Neuronal stem cell (in vitro differentiated cells): ENCODE measurements around the gene EPS8L3.

Experiments used
- DNase-seq: peaks from one replicate; pipeline ENCODE4 v3.0.0-alpha.2; 2013; ENCODE audit warnings: low spot score
- H2AFZ ChIP-seq: one replicate; pipeline ENCODE4 v1.6.1; 2013; ENCODE audit warnings: mild to moderate bottlenecking, low read length, inconsistent platforms
- H2AK5ac ChIP-seq: 2 replicates; pipeline ENCODE4 v1.6.1; 2013; ENCODE audit warnings: low read depth, mild to moderate bottlenecking, inconsistent platforms, low read length, moderate library complexity, mixed read lengths
- H2BK120ac ChIP-seq: 2 replicates; pipeline ENCODE4 v1.6.1; 2013; ENCODE audit warnings: low read depth, mild to moderate bottlenecking, inconsistent platforms, low read length, moderate library complexity, mixed read lengths
- H2BK12ac ChIP-seq: one replicate; pipeline ENCODE4 v1.6.1; 2013; ENCODE audit warnings: low read length, inconsistent platforms
- H2BK15ac ChIP-seq: 2 replicates; pipeline ENCODE4 v1.6.1; 2013; ENCODE audit warnings: mild to moderate bottlenecking, low read length, inconsistent platforms, mixed read lengths
- H2BK5ac ChIP-seq: one replicate; pipeline ENCODE4 v1.6.1; 2013; ENCODE audit warnings: inconsistent platforms, mild to moderate bottlenecking, low read length, moderate library complexity
- H3K14ac ChIP-seq: one replicate; pipeline ENCODE4 v1.6.1; 2013; ENCODE audit warnings: low read length, inconsistent platforms
- H3K18ac ChIP-seq: 2 replicates; pipeline ENCODE4 v1.6.1; 2013; ENCODE audit warnings: low read length, inconsistent platforms
- H3K23ac ChIP-seq: 2 replicates; pipeline ENCODE4 v1.6.1; 2013; ENCODE audit warnings: low read depth, mild to moderate bottlenecking, mixed read lengths, low read length, inconsistent platforms; ENCODE audit not compliant: poor library complexity
- H3K27ac ChIP-seq: replicated peaks from 3 replicates; pipeline ENCODE4 v1.5.1; 2013; ENCODE audit warnings: low read length, inconsistent platforms
- H3K27me3 ChIP-seq, 3 experiments: 2 replicates each; pipeline ENCODE4 v1.6.1; 2013; ENCODE audit warnings: low read length in 3 of 3, mild to moderate bottlenecking in 2 of 3, inconsistent platforms in 1 of 3, low read depth in 1 of 3, mixed read lengths in 1 of 3, moderate library complexity in 1 of 3; ENCODE audit not compliant: control insufficient read depth in 3 of 3, insufficient read depth in 3 of 3
- H3K36me3 ChIP-seq, 2 donors: replicated peaks in 1 of 2; 2 replicates each; pipeline ENCODE4 v1.6.1; 2013; ENCODE audit warnings: low read length in 2 of 2; ENCODE audit not compliant: control insufficient read depth in 2 of 2, insufficient read depth in 2 of 2
- H3K4ac ChIP-seq: 2 replicates; pipeline ENCODE4 v1.6.1; 2013; ENCODE audit warnings: inconsistent platforms, mild to moderate bottlenecking, low read length, moderate library complexity
- H3K4me1 ChIP-seq, 2 donors: 1 replicate in 1 of 2; 2 replicates in 1 of 2; pipeline ENCODE4 v1.6.1; 2013; ENCODE audit warnings: low read length in 2 of 2, low read depth in 1 of 2; ENCODE audit not compliant: control insufficient read depth in 2 of 2, insufficient read depth in 1 of 2
- H3K4me2 ChIP-seq: one replicate; pipeline ENCODE4 v1.6.1; 2013; ENCODE audit warnings: mild to moderate bottlenecking, low read length, inconsistent platforms; ENCODE audit not compliant: insufficient read depth, poor library complexity, severe bottlenecking
- H3K4me3 ChIP-seq, 2 donors: 2 replicates each; pipeline ENCODE4 v1.5.1; 2013; ENCODE audit warnings: low read length in 2 of 2, mild to moderate bottlenecking in 2 of 2, inconsistent platforms in 1 of 2, moderate library complexity in 1 of 2
- H3K79me1 ChIP-seq: one replicate; pipeline ENCODE4 v1.6.1; 2013; ENCODE audit warnings: low read depth, mild to moderate bottlenecking, inconsistent platforms, low read length, moderate library complexity
- H3K9ac ChIP-seq: one replicate; pipeline ENCODE4 v1.6.1; 2013; ENCODE audit warnings: mild to moderate bottlenecking, low read depth, low read length, inconsistent platforms; ENCODE audit not compliant: poor library complexity
- H3K9me3 ChIP-seq, 2 donors: replicated peaks in 1 of 2; 2 replicates each; pipeline versions ENCODE3 to v1.6.1; 2013; ENCODE audit warnings: low read length in 2 of 2, mild to moderate bottlenecking in 2 of 2, inconsistent platforms in 1 of 2, low read depth in 1 of 2, mixed read lengths in 1 of 2, moderate library complexity in 1 of 2; ENCODE audit not compliant: control insufficient read depth in 2 of 2, insufficient read depth in 1 of 2
- H4K8ac ChIP-seq: one replicate; pipeline ENCODE4 v1.6.1; 2013; ENCODE audit warnings: low read depth, mild to moderate bottlenecking, inconsistent platforms, low read length, moderate library complexity
- H4K91ac ChIP-seq: one replicate; pipeline ENCODE4 v1.6.1; 2013; ENCODE audit warnings: low read length, low read depth, mild to moderate bottlenecking, inconsistent platforms; ENCODE audit not compliant: poor library complexity
- WGBS, 2 donors: extraction: QIAGEN DNeasy Blood & Tissue Kit; methylation state at CpG; one replicate each; pipeline ENCODE4 v1.1.7; 2013; ENCODE audit warnings: missing lambda C conversion rate in 2 of 2, mixed read lengths in 1 of 2; ENCODE audit not compliant: insufficient read length in 2 of 2, insufficient replicate concordance in 1 of 2; ENCODE audit errors: extremely low coverage in 2 of 2; 5-methylcytosine and 5-hydroxymethylcytosine counted together

Gene EPS8L3

DNA sequence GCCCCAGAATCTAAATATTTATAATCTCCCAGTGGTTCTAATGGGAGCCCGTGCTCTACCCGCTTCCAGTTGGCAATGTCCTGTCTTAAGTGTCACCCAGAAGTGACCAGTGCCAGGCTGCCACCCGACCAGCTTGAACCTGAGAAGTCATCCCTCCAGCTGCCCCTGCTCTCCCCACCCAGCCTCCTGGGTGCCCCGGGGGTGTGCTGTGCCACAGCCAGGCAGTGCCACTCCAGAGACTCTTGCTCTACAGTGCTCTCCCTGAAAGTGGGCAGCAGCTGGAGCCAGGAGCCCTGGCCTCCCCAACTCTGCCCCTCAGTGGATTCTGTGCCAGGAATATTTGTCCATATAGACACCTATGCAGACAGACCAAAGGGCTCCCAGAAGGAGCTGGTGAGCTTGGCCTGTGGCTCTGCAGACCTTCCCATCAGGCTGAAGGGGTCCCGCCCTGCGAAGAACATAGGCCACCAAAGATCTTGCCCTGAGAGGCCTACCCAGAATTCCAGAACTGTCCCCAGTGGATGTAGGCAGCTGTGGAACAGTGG is 9.0 kb upstream of the EPS8L3 start:
- Histone ChIP-seq H2AFZ (no peak overlapping the region), H2BK120ac (no peak overlapping the region), H3K9ac (no peak overlapping the region), H2BK15ac (peak overlapping the region; percentile 6), H3K4me2 (no peak overlapping the region), H3K4ac (no peak overlapping the region), H3K27me3 (peaks cover 0 to 49% (median 0%) of the 10 kb centered on the region in 3 experiments), H3K79me1 (no peaks in the 10 kb centered on the region), H3K18ac (no peak overlapping the region), H2AK5ac (peak overlapping the region; percentile 87), H4K8ac (no peak overlapping the region), H2BK12ac (peak overlapping the region; percentile 44), H3K36me3 (no peaks in the 10 kb centered on the region), H3K9me3 (no peaks in the 10 kb centered on the region), H3K4me3 (no peak overlapping the region), H3K27ac (no peak overlapping the region), H4K91ac (no peak overlapping the region), H3K14ac (no peak overlapping the region), H3K4me1 (peaks cover 1 to 4% of the 10 kb centered on the region in 2 donors), H2BK5ac (no peak overlapping the region), H3K23ac (no peak overlapping the region)
- WGBS, 2 donors, result no CpG with 5 or more reads among the region's 6 CpGs
- DNase-seq, result no peak

DNA sequence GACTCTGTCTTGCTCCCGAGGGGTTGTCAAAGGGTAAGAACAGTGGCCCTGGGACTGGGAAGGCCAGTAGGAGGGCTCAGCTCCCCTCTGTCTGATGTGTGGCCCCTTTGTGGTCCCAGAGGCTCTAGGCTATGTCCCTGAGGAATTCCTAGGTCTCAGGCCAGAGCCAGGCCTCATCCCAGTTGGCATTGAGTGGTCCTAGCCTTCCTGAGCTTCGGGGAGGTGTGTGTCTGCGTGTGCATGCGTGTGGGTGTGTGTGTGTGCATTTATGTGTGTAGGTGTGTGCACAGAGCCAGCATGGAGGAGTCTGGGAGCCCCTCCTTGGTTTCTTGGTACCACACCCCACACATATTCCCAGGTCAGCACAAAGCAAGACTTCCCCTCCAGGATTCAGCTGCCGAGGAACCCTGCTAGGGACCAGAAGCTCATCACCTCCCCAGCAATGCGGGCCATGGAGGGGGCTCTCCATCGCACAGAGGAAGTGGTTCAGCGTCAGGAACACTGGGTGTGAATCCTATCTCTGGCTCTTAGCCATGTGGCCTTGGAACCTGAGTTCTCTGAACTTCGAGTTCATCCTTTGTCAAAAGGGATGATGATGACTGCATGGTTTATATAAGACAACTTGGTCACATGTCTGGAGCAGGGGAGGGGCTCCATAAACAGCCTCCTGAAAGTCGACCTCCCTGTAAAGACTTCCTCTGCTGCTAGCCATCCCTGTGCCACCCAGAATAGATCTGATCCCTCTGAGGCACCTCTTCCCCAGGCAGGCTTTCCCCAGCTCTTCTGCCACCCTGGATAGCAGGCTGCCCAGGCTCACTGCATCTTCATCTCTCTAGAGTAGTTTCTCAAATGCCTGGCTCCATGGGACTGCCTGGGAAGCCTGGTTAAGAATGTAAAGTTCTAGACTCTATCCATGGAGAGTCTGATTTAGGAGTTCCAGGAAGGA is 8.3 kb upstream of the EPS8L3 start:
- H2BK120ac ChIP-seq, result no peak overlapping the region
- H2AFZ ChIP-seq, result no peak overlapping the region
- H4K8ac ChIP-seq, result no peak overlapping the region
- peak overlapping the region; percentile 77 for H2AK5ac ChIP-seq
- no peaks in the 10 kb centered on the region for H3K79me1 ChIP-seq
- H2BK15ac ChIP-seq, result no peak overlapping the region
- H3K4me3 ChIP-seq, result no peak overlapping the region
- H3K4me2 ChIP-seq, result no peak overlapping the region
- no peak overlapping the region for H3K14ac ChIP-seq
- H3K27ac ChIP-seq, result no peak overlapping the region
- no peaks in the 10 kb centered on the region for H3K36me3 ChIP-seq
- WGBS, 2 donors, result no CpG with 5 or more reads among the region's 10 CpGs
- H3K23ac ChIP-seq, result no peak overlapping the region
- H3K4ac ChIP-seq, result no peak overlapping the region
- DNase-seq, result no peak
- H2BK12ac ChIP-seq, result no peak overlapping the region
- no peak overlapping the region for H3K9ac ChIP-seq
- peak overlapping the region; percentile 54 for H3K18ac ChIP-seq
- H3K4me1 ChIP-seq, result peaks cover under 1 to 1% of the 10 kb centered on the region in 2 donors
- H4K91ac ChIP-seq, result no peak overlapping the region
- no peaks in the 10 kb centered on the region for H3K9me3 ChIP-seq
- H3K27me3 ChIP-seq, result peaks cover 0 to 52% (median 0%) of the 10 kb centered on the region in 3 experiments
- no peak overlapping the region for H2BK5ac ChIP-seq

DNA sequence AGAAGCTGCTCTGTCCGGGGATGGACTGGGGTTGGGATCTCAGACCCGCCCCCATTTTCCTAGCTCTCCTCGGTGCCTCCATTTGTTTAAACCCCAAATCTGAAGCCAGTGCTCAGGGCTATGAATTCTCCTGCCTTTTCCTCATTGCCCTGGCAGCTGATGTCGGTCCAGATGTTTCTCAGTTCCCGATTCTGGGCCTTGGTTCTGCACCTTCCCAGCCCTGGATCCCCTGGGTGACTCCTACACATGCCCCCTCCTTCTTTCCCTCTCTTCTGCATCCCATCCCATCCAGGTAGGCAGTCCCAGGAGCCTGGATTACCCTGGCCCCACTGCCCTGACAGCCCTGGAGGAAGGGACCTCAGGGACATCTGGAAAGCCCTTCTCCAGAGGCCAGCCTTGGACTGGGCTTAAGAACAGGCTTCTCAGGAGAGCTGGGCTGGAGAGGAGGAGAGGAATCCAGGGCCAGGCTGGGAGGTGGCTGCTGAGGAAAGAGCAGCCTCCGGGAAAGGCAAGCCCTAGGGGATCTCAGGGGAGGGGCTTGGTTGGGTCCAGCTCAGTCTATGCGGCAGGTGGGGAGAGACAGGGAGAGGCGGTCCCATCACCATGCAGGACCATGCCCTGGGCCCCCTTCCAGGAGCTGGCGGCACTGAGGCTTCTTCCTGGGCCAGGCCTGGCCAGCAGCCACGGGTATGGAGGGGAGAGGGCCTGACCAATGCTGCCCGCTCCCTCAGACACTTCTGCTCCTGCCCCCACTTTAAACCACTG is 6.8 kb upstream of the EPS8L3 start:
- no CpG with 5 or more reads among the region's 11 CpGs for WGBS, 2 donors

More for the DNA sequence above, 6.8 kb upstream of the EPS8L3 start:
- no peak overlapping the region for H3K4ac ChIP-seq
- no peak overlapping the region for H3K27ac ChIP-seq
- DNase-seq, result no peak
- H3K18ac ChIP-seq, result peak overlapping the region; percentile 38
- peak overlapping the region; percentile 12 for H2BK15ac ChIP-seq
- H3K27me3 ChIP-seq, result peaks cover 0 to 60% (median 0%) of the 10 kb centered on the region in 3 experiments
- H3K36me3 ChIP-seq, result no peaks in the 10 kb centered on the region
- H2BK12ac ChIP-seq, result no peak overlapping the region
- H3K14ac ChIP-seq, result no peak overlapping the region
- H2BK5ac ChIP-seq, result no peak overlapping the region
- peaks cover 0 to 1% of the 10 kb centered on the region in 2 donors for H3K4me1 ChIP-seq
- no peak overlapping the region for H3K4me2 ChIP-seq
- H3K79me1 ChIP-seq, result no peaks in the 10 kb centered on the region
- no peak overlapping the region for H2AK5ac ChIP-seq
- H4K8ac ChIP-seq, result no peak overlapping the region
- H4K91ac ChIP-seq, result no peak overlapping the region
- no peak overlapping the region for H3K23ac ChIP-seq
- H3K9me3 ChIP-seq, result no peaks in the 10 kb centered on the region
- no peak overlapping the region for H2BK120ac ChIP-seq
- no peak overlapping the region for H3K9ac ChIP-seq
- no peak overlapping the region for H2AFZ ChIP-seq
- no peak overlapping the region for H3K4me3 ChIP-seq
